ENCODE measurements around the gene FSTL3.

DNA sequence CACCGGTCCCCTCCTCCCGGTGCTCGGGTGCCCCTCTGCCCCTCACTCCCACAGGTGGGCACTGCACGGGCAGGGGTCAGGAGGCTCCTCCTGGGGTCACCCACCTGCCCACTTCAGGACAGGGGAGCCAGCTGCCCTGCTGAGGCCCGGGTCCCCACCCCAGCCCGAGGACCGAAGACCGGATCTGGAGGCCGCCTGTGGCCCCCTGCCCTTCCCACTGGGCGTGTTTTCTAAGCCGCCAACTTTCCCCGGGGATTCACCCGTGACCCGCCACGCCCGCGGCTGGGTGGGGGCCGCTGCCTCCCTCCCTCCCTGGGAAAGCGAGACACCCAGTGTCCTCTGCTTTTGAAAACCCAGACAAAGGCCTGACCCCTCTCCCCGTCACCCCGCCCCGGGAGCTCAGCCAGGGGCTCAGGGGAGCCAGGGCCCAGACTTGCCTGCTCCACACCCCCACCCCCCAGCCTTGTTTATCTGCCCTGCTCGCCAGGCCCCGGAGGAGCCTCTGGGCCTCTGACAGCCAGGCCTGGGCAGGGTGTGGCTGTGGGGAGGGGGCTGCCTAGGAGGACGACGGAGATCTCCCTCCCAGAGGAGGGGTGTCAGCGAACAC lies 33.9 kb downstream of the FSTL3 start:
- TF ChIP-seq CTCF (conservative IDR thresholded peaks at IDR 0.05): no peak
- no peak for TF ChIP-seq ZFX (IDR thresholded peaks at IDR 0.05)
